CD4-positive, CD25-positive, alpha-beta regulatory T cell (primary cell): ENCODE results near the gene UBASH3B. TPM values are rescaled to one million over a fixed set of nuclear protein-coding genes. Genes with fewer than 3 reads are reported as not detected.
A peak's percentile ranks its signal among the peaks of the same experiment; 100 is the strongest.
"Not testable (repeated sequence)": the region's sequence is repeated elsewhere in the genome, so short reads cannot be mapped to it uniquely, and the experiment has no call there.

ENCODE experiments used
- ATAC-seq, 2 donors: fragments of 150-1000 bp; cut with Tn5 transposase; one replicate each; pipeline ENCODE4 v1.10.0; 2021; ENCODE audit warnings: low read depth in 2 of 2, moderate number of reproducible peaks in 2 of 2, moderate library complexity in 1 of 2
- DNase-seq, 3 donors: peaks; one replicate each; pipeline versions ENCODE4 v3.0.0 to v3.0.0-alpha.2; 2012 to 2022; ENCODE audit warnings: mixed read lengths in 1 of 3
- H3K27ac ChIP-seq: one replicate; pipeline ENCODE4 v1.7.0; 2013; ENCODE audit warnings: mild to moderate bottlenecking, low read length; ENCODE audit not compliant: insufficient read depth, poor library complexity, severe bottlenecking
- H3K27me3 ChIP-seq: one replicate; pipeline ENCODE4 v1.7.0; 2013; ENCODE audit warnings: low read length; ENCODE audit not compliant: control insufficient read depth, insufficient read depth
- H3K36me3 ChIP-seq: one replicate; pipeline ENCODE4 v1.7.0; 2013; ENCODE audit warnings: mild to moderate bottlenecking, low read length, moderate library complexity; ENCODE audit not compliant: control insufficient read depth, insufficient read depth
- H3K4me1 ChIP-seq: 2 replicates; pipeline ENCODE4 v1.7.0; 2013; ENCODE audit warnings: mild to moderate bottlenecking, low read length; ENCODE audit not compliant: insufficient read depth, control insufficient read depth, poor library complexity, severe bottlenecking
- H3K4me3 ChIP-seq: one replicate; pipeline ENCODE4 v1.7.0; 2013; ENCODE audit warnings: low read depth, mild to moderate bottlenecking, low read length, moderate library complexity
- H3K9me3 ChIP-seq, 2 experiments: 1 replicate in 1 of 2; 2 replicates in 1 of 2; pipeline ENCODE4 v1.7.0; 2013; ENCODE audit warnings: low read length in 2 of 2, mild to moderate bottlenecking in 1 of 2, moderate library complexity in 1 of 2; ENCODE audit not compliant: control insufficient read depth in 2 of 2
- H3K27ac Mint-ChIP-seq, 3 donors: one replicate each; pipeline ENCODE4 v1.8.0; 2020 to 2022; ENCODE audit warnings: mild to moderate bottlenecking in 3 of 3, mixed read lengths in 3 of 3, moderate library complexity in 2 of 3
- H3K27me3 Mint-ChIP-seq: one replicate; pipeline ENCODE4 v1.8.0; 2022; ENCODE audit warnings: mild to moderate bottlenecking, mixed read lengths
- H3K36me3 Mint-ChIP-seq: one replicate; pipeline ENCODE4 v1.8.0; 2020; ENCODE audit warnings: mixed read lengths
- H3K4me1 Mint-ChIP-seq, 4 donors: one replicate each; pipeline ENCODE4 v1.8.0; 2020 to 2022; ENCODE audit warnings: mixed read lengths in 4 of 4, mild to moderate bottlenecking in 1 of 4
- H3K4me3 Mint-ChIP-seq, 4 donors: one replicate each; pipeline ENCODE4 v1.8.0; 2020 to 2022; ENCODE audit warnings: mild to moderate bottlenecking in 4 of 4, mixed read lengths in 4 of 4, moderate library complexity in 3 of 4
- H3K9me3 Mint-ChIP-seq, 7 donors: one replicate each; pipeline ENCODE4 v1.8.0; 2020 to 2022; ENCODE audit warnings: mixed read lengths in 7 of 7, mild to moderate bottlenecking in 3 of 7, moderate library complexity in 2 of 7
- polyA plus RNA-seq, 4 donors: library from polyadenylated mRNA; unstranded; fragments of 300-500 nt; fragmentation: Illumina TruSeq; gene quantifications; one replicate each; pipeline ENCODE4 v1.2.3, GENCODE V29; 2021
- total RNA-seq: library from RNA; stranded (reverse); gene quantifications from one replicate; pipeline ENCODE4 v1.2.3, GENCODE V29; 2022

UBASH3B gene
- 57.6 TPM for total RNA-seq
- 10 to 100 TPM; 14.2 to 21.4 (median 18.1) TPM for polyA plus RNA-seq

GRCh38 chr11:122655527-122656072, at the start of gene UBASH3B:
TSS of gene UBASH3B (plus strand) at chr11:122655722. CDS start at chr11:122656050, 328 bp downstream.
- H3K36me3 ChIP-seq = no peaks in the 10 kb centered on the region
- ATAC-seq (peak; percentile 75), DNase-seq (peak; percentile 53 to 84 (median 64))
- peak within 1 kb of the TSS; percentile 83 for H3K4me3 ChIP-seq
- H3K9me3 ChIP-seq = no peaks in the 10 kb centered on the region
- Mint-ChIP-seq H3K4me1 (peaks cover 5 to 58% (median 41%) of the 10 kb centered on the region in 4 donors), H3K4me3 (peak within 1 kb of the TSS; percentile 97 to 99 (median 98)), H3K9me3 (peaks cover 0 to 2% (median 0%) of the 10 kb centered on the region in 7 donors), H3K27ac (peak within 1 kb of the TSS; percentile 95 to 98 (median 95)), H3K36me3 (no peaks in the 10 kb centered on the region), H3K27me3 (peaks cover 4% of the 10 kb centered on the region)
- H3K4me1 ChIP-seq = peaks cover 50% of the 10 kb centered on the region
- peak within 1 kb of the TSS; percentile 77 for H3K27ac ChIP-seq
- no peaks in the 10 kb centered on the region for H3K27me3 ChIP-seq

DNA sequence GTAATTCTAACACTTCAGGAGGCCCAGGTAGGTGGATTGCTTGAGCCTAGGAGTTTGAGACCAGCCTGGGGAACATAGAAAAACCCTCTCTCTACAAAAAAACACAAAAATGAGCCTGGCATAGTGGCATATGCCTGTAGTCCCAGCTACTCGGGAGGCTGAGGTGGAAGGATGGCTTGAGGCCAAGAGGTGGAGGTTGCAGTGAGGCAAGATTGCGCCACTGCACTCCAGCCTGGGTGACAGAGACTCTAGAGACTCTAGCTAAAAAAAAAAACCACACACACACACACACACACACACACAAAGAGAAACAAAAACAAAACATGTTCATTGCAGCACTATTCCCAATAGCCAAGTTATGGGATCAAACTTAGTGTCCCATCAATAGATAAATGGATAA, 48.4 kb upstream of the UBASH3B start:
- not testable (repeated sequence) for H3K27ac ChIP-seq, H3K4me3 ChIP-seq, H3K4me1 Mint-ChIP-seq, H3K27me3 ChIP-seq, H3K36me3 Mint-ChIP-seq, H3K36me3 ChIP-seq, H3K4me1 ChIP-seq, H3K27ac Mint-ChIP-seq, ATAC-seq, DNase-seq, H3K4me3 Mint-ChIP-seq, H3K9me3 ChIP-seq, H3K9me3 Mint-ChIP-seq
- peaks cover 43% of the 10 kb centered on the region for H3K27me3 Mint-ChIP-seq

DNA sequence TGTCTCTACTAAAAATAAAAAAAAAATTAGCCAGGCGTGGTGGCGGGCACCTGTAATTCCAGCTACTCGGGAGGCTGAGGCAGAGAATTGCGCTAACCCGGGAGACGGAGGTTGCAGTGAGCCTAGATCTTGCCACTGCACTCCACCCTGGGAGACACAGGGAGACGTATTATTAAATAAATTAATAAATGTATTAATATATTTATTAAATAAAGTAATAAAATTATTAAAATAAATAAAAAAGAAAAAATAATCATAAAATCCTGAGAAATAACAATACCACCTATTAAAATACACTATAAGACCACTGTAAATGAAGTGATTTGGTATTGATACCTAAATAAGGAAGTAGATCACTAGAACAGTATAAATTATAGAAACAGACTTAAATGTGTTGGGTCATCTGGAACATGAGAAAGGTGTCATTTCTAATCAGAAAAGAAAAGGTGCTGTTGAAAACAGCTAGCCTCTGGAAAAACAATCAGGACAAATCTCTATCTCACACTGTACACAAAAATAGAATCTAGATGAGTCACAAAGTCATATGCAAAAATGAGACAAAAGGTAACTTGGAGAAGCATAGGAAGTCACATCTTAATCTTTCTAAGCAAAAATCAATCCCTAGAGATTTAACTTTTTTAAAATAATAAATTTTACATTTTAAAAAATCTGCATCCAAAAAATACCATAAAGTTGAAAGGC, 43.2 kb upstream of the UBASH3B start:
- no peaks in the 10 kb centered on the region for H3K4me1 ChIP-seq
- no peak overlapping the region for H3K4me3 ChIP-seq
- no peaks in the 10 kb centered on the region for H3K36me3 ChIP-seq
- ATAC-seq (no peak), DNase-seq (no peak)
- no peak overlapping the region for H3K27ac ChIP-seq
- H3K9me3 ChIP-seq = no peaks in the 10 kb centered on the region
- Mint-ChIP-seq H3K27ac (no peak overlapping the region), H3K36me3 (no peaks in the 10 kb centered on the region), H3K4me3 (no peak overlapping the region), H3K9me3 (no peaks in the 10 kb centered on the region), H3K4me1 (no peaks in the 10 kb centered on the region), H3K27me3 (peaks cover 29% of the 10 kb centered on the region)
- no peaks in the 10 kb centered on the region for H3K27me3 ChIP-seq

GRCh38 chr11:122616718-122617117, 38.8 kb upstream of the UBASH3B start:
- H3K4me1 ChIP-seq = no peaks in the 10 kb centered on the region
- peak overlapping the region in 1 of 3 donors; percentile 53 for H3K27ac Mint-ChIP-seq
- no peak overlapping the region for H3K4me3 ChIP-seq
- H3K36me3 Mint-ChIP-seq = no peaks in the 10 kb centered on the region
- H3K27ac ChIP-seq = no peak overlapping the region
- DNase-seq = no peak
- no peaks in the 10 kb centered on the region for H3K9me3 ChIP-seq
- no peak overlapping the region for H3K4me3 Mint-ChIP-seq
- no peak for ATAC-seq
- peaks cover 0 to 4% (median 0%) of the 10 kb centered on the region in 7 donors for H3K9me3 Mint-ChIP-seq
- H3K36me3 ChIP-seq = no peaks in the 10 kb centered on the region
- no peaks in the 10 kb centered on the region for H3K4me1 Mint-ChIP-seq
- H3K27me3 Mint-ChIP-seq = peaks cover 17% of the 10 kb centered on the region
- H3K27me3 ChIP-seq = no peaks in the 10 kb centered on the region

DNA sequence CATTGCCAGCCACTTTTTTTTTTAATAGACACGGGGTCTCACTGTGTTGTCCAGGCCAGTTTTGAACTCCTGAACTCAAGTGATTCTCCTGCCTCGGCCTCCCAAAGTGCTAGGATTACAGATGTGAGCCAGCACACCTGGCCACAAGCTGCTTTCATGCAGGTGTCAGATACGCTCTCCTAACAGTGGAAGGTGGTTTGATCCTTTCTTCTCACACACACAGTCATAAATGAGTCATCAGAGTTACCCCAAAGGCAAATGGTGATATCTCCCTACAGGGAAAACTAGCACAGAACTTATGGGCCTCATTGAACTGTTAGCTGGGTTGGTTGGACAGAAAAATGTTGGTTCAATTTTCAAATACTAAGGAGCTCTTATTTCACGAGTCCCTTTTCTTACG, 38.2 kb upstream of the UBASH3B start:
- H3K27ac Mint-ChIP-seq = no peak overlapping the region
- ATAC-seq = no peak
- no peaks in the 10 kb centered on the region for H3K9me3 ChIP-seq
- H3K36me3 ChIP-seq = no peaks in the 10 kb centered on the region
- peaks cover 18% of the 10 kb centered on the region for H3K27me3 Mint-ChIP-seq
- H3K27me3 ChIP-seq = no peaks in the 10 kb centered on the region
- peaks cover 0 to 2% (median 0%) of the 10 kb centered on the region in 4 donors for H3K4me1 Mint-ChIP-seq
- H3K4me1 ChIP-seq = no peaks in the 10 kb centered on the region
- H3K36me3 Mint-ChIP-seq = no peaks in the 10 kb centered on the region
- DNase-seq = no peak
- no peak overlapping the region for H3K4me3 ChIP-seq
- H3K27ac ChIP-seq = no peak overlapping the region
- no peak overlapping the region for H3K4me3 Mint-ChIP-seq
- peaks cover 0 to 4% (median 0%) of the 10 kb centered on the region in 7 donors for H3K9me3 Mint-ChIP-seq

- no peak overlapping the region for H3K4me3 ChIP-seq
- H3K36me3 Mint-ChIP-seq = no peaks in the 10 kb centered on the region
Measured at GRCh38 chr11:122617926-122618325, 37.6 kb upstream of the UBASH3B start.

GRCh38 chr11:122618927-122619326, 36.6 kb upstream of the UBASH3B start:
- Histone ChIP-seq H3K9me3 (no peaks in the 10 kb centered on the region), H3K36me3 (no peaks in the 10 kb centered on the region), H3K27me3 (peaks cover 3% of the 10 kb centered on the region), H3K4me3 (no peak overlapping the region), H3K27ac (no peak overlapping the region), H3K4me1 (no peaks in the 10 kb centered on the region)
- Mint-ChIP-seq H3K4me1 (peaks cover 0 to 2% (median 0%) of the 10 kb centered on the region in 4 donors), H3K27me3 (peaks cover 29% of the 10 kb centered on the region), H3K36me3 (no peaks in the 10 kb centered on the region), H3K4me3 (no peak overlapping the region), H3K9me3 (peaks cover 0 to 4% (median 0%) of the 10 kb centered on the region in 7 donors), H3K27ac (no peak overlapping the region)
- ATAC-seq = peak in 1 of 2 donors; percentile 15
- DNase-seq = no peak

More at GRCh38 chr11:122617926-122618325, 37.6 kb upstream of the UBASH3B start:
- DNase-seq (no peak), ATAC-seq (no peak)
- Histone ChIP-seq H3K27ac (no peak overlapping the region), H3K27me3 (no peaks in the 10 kb centered on the region), H3K9me3 (no peaks in the 10 kb centered on the region), H3K36me3 (no peaks in the 10 kb centered on the region), H3K4me1 (no peaks in the 10 kb centered on the region)
- H3K27ac Mint-ChIP-seq = no peak overlapping the region
- H3K9me3 Mint-ChIP-seq = peaks cover 0 to 4% (median 0%) of the 10 kb centered on the region in 7 donors
- no peak overlapping the region for H3K4me3 Mint-ChIP-seq
- peaks cover 25% of the 10 kb centered on the region for H3K27me3 Mint-ChIP-seq
- H3K4me1 Mint-ChIP-seq = peaks cover 0 to 2% (median 0%) of the 10 kb centered on the region in 4 donors
